22Rv1 (cell line): ENCODE measurements around the gene EVA1C.
A peak's percentile ranks its signal among the peaks of the same experiment; 100 is the strongest.
"Not testable (repeated sequence)": the region's sequence is repeated elsewhere in the genome, so short reads cannot be mapped to it uniquely, and the experiment has no call there.

Source experiments
- H3K27ac ChIP-seq: fragments of 450-650 bp; 2 replicates; pipeline ENCODE4 v1.5.1; 2017
- CTCF ChIP-seq: fragments of 450-650 bp; IDR thresholded peaks from 2 replicates; pipeline ENCODE4 v1.5.1; 2017; ENCODE audit warnings: mild to moderate bottlenecking
- ZFX ChIP-seq: fragments of 450-650 bp; IDR thresholded peaks from 2 replicates; pipeline ENCODE4 v1.6.1; 2017; ENCODE audit warnings: antibody characterized with exemption, borderline replicate concordance

EVA1C gene

GRCh38 chr21:32448803-32449594 is 36.5 kb downstream of the EVA1C start:
- no peak overlapping the region for H3K27ac ChIP-seq
- TF ChIP-seq CTCF = no peak
- TF ChIP-seq ZFX = no peak

GRCh38 chr21:32450881-32451701 is 38.6 kb downstream of the EVA1C start:
- H3K27ac ChIP-seq = not testable (repeated sequence)

GRCh38 chr21:32452191-32452590 is 39.7 kb downstream of the EVA1C start:
- H3K27ac ChIP-seq = not testable (repeated sequence)

GRCh38 chr21:32452641-32453040 is 40.1 kb downstream of the EVA1C start:
- no peak overlapping the region for H3K27ac ChIP-seq
- no peak for TF ChIP-seq CTCF
- no peak for TF ChIP-seq ZFX

GRCh38 chr21:32455548-32455947 is 43.0 kb downstream of the EVA1C start:
- peak overlapping the region; percentile 26 for H3K27ac ChIP-seq
- TF ChIP-seq CTCF (no peak), ZFX (no peak)

GRCh38 chr21:32456497-32456918 is 44.0 kb downstream of the EVA1C start:
- TF ChIP-seq CTCF = no peak
- TF ChIP-seq ZFX = no peak
- no peak overlapping the region; the same call in 1 of the 2 replicates for H3K27ac ChIP-seq

GRCh38 chr21:32457360-32457840 is 44.9 kb downstream of the EVA1C start:
- TF ChIP-seq ZFX (no peak), CTCF (peak; percentile 40)
- peak overlapping the region; percentile 22; the same call in 1 of the 2 replicates for H3K27ac ChIP-seq

GRCh38 chr21:32457962-32458361 is 45.5 kb downstream of the EVA1C start:
- H3K27ac ChIP-seq = no peak overlapping the region
- TF ChIP-seq ZFX = no peak
- TF ChIP-seq CTCF = no peak
